Activated naive CD4-positive, alpha-beta T cell treated with anti-CD3 and anti-CD28 coated beads for 36 hours (primary cell): Measurements from ENCODE around the gene PDPN. TPM values are rescaled to one million over a fixed set of nuclear protein-coding genes. Genes with fewer than 3 reads are reported as not detected.

Experiments used
- CTCF ChIA-PET: fragments of 350-600 bp; sonication (Branson Sonifier 250); formaldehyde crosslinking; loops from one replicate; lab custom pipeline; 2021; ENCODE audit warnings: antibody characterized with exemption; lab: Charles Lee
- DNase-seq: peaks from one replicate; pipeline ENCODE4 v3.0.0-alpha.2; 2020
- H3K27ac Mint-ChIP-seq: one replicate; pipeline ENCODE4 v1.8.0; 2021; ENCODE audit warnings: mild to moderate bottlenecking, mixed read lengths
- H3K27me3 Mint-ChIP-seq: one replicate; pipeline ENCODE4 v1.8.0; 2021; ENCODE audit warnings: low read depth, mixed read lengths
- H3K36me3 Mint-ChIP-seq: one replicate; pipeline ENCODE4 v1.8.0; 2021; ENCODE audit warnings: low read depth, mixed read lengths
- H3K4me1 Mint-ChIP-seq: one replicate; pipeline ENCODE4 v1.8.0; 2021; ENCODE audit warnings: low read depth, mixed read lengths
- H3K4me3 Mint-ChIP-seq: one replicate; pipeline ENCODE4 v1.8.0; 2021; ENCODE audit warnings: mild to moderate bottlenecking, moderate library complexity, mixed read lengths
- H3K9me3 Mint-ChIP-seq: one replicate; pipeline ENCODE4 v1.8.0; 2021; ENCODE audit warnings: mixed read lengths
- intact Hi-C: fragments of 100-400 bp; cut with micrococcal nuclease; formaldehyde crosslinking; loops from one replicate; pipeline ENCODE4 v1.15.1; 2023
- total RNA-seq, 2 experiments: library from RNA; stranded (reverse); gene quantifications; one replicate each; pipeline ENCODE4 v1.2.3, GENCODE V29; 2021

PDPN gene
- total RNA-seq, 2 experiments from 2014 or later: not detected

DNA sequence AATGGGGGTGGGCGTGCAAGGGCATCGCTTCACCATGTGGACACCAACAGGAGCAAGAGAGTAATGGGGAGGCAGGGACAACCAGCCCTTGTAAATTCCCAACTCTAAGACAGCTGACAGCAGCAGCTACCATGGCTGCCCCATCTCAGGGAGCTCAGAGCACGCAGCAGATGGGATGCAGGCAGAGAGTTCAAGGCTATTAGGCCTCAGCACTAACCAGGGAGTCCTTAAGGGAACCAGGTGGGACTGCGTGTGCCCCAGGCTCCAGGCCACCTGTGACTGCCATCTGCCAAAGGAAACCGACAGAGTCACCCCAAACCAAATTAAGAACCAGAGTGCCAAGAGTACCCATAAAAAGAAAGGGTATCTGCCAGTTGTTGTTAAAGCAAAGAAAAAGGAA is 82.7 kb downstream of the PDPN start:
- DNase-seq: no peak
- intact Hi-C loops: no loop called here
- H3K9me3 Mint-ChIP-seq: no peaks in the 10 kb centered on the region
- no peak overlapping the region for H3K27ac Mint-ChIP-seq
- H3K4me1 Mint-ChIP-seq: peaks cover 4% of the 10 kb centered on the region
- CTCF ChIA-PET: interaction anchor here (0.7 to 4.6 kb wide), 6 partner anchors 29 to 148 kb away, joined by 3 to 18 read pairs (median 3); no protein-coding TSS in a partner anchor
- no peak overlapping the region for H3K4me3 Mint-ChIP-seq
- no peaks in the 10 kb centered on the region for H3K36me3 Mint-ChIP-seq
- H3K27me3 Mint-ChIP-seq: peaks cover 2% of the 10 kb centered on the region

Other genes with a start within 250 kb of the PDPN start
- not detected for gene PRAMEF14, start 236.7 kb upstream of the PDPN start, total RNA-seq
- gene PRAMEF19, start 211.9 kb upstream of the PDPN start, total RNA-seq: not detected
- not detected for gene PRAMEF17, start 194.2 kb upstream of the PDPN start, total RNA-seq
- not detected for gene PRAMEF20, start 173.4 kb upstream of the PDPN start, total RNA-seq
- not detected for gene LRRC38, start 69.8 kb upstream of the PDPN start, total RNA-seq
- gene PRDM2, start 116.4 kb downstream of the PDPN start, total RNA-seq: 10 to 100 TPM; 33.8 to 37.3 TPM